ENCODE measurements around the gene TMEM94. TPM values are rescaled to one million over a fixed set of nuclear protein-coding genes. Genes with fewer than 3 reads are reported as not detected.

The TMEM94 gene
- total RNA-seq, 1 experiment from 2014 or later: 62.9 TPM

DNA sequence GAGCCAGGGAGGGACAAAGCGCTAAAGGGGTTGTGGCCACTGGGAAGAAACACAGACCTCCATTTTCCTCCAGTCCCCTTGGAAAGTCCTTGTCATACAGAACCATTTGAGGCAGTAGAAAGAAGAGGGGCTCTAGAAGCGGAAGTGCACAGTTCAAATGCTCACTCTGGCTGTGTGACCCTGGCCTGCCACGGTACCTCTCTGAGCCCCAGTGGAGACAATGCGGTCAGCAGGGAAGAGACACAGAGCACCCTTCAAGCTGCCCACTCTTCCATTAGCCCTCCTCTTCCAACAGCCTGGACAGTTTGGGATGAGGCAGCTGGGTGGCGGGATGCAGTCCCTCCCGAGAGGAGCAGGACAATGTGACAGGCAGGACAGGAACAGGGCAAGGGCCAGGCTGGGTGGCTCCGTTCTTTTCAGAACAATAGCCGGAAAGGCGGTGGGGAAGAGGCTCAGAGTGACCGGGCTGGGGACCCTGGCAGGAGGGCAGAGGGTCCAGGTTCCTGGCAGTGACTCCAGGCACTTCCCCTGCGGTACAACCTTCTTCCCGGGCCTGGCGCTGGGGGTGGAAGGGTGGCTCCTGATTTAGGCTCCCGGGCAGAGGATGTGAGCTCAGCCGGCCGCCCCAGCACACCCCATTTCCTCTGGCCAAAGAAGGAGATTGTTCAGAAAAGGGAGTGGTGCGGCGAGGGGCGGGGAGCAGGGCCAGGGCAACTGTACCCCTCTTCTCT lies 53.3 kb downstream of the TMEM94 start:
- no peaks in the 10 kb centered on the region for H3K27me3 ChIP-seq (replicated peaks)
- H3K4me1 ChIP-seq (replicated peaks): peaks cover 39% of the 10 kb centered on the region
- peaks cover 95% of the 10 kb centered on the region for H3K36me3 ChIP-seq
- no peak overlapping the region for H3K4me3 ChIP-seq
- H3K9me3 ChIP-seq (replicated peaks): no peaks in the 10 kb centered on the region
- DNase-seq (ENCODE audit: low read depth in 1 of 2, low spot score in 2 of 2): no peak
- no peak overlapping the region for H3K27ac ChIP-seq

DNA sequence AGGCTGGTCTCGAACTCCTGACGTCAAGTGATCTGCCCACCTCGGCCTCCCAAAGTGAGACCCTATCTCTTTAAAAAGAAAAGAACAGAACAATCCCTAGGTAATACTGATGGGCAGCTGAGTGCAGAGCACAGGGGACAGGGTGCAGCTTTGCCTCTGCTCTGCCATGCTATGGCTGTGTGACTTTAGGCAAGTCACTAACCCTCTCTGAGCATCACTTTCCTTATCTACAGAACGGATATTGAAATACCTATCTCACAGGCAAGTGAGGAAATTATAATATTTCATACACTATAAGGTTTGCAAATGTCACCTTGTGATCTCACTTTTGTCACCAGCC lies 54.8 kb downstream of the TMEM94 start:
- H3K27ac ChIP-seq: no peak overlapping the region
- no peak overlapping the region for H3K4me3 ChIP-seq
- peaks cover 85% of the 10 kb centered on the region for H3K36me3 ChIP-seq
- H3K9me3 ChIP-seq (replicated peaks): no peaks in the 10 kb centered on the region
- DNase-seq (ENCODE audit: low read depth in 1 of 2, low spot score in 2 of 2): no peak
- peaks cover 46% of the 10 kb centered on the region for H3K4me1 ChIP-seq (replicated peaks)
- H3K27me3 ChIP-seq (replicated peaks): no peaks in the 10 kb centered on the region

DNA sequence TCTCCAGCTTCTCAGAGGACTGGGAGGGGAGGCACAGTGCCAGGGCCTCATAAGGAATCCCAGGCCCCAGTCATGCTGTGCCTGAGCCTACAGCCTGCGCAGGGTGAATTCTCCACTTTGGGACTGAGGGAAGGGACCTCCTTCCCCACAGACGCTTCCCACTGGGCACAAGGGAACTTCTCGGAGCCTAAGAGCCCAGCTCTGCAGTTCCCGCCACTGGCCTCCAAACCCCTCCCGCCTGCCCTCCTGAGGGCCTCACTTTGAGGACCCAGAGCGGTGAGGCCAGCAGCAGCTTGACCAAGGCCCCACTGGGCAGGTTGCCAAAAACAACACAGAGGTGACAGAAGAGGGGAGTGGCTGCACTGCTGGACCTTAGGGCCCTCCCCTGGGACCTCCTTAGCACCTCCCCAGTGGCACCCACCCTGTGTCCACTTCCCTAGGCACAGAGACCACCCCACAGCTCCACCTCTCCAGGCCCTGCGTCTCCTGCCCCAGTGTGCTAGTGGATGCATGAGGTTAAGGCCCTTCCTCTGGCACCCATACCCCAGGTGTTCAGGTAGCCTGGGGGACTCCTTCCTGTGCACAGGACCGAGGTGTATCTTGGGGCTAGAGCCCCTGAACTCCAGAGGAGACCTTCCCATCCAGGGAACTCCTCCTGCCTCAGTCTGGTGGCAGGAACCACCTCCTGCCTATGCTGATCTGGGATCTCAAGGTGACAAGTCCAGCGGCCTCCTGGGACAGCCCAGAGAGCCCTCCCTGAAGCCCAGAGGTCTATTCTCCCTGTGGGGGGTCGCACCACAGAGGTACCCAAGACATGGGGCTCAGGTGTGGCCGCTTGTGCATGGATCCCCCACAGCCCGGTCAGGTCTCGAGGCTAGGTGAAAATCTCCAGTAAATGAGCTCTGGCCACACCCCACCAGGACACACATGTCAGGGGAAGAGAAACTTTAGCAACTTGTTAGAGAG lies 55.5 kb downstream of the TMEM94 start:
- Histone ChIP-seq H3K36me3 (peaks cover 82% of the 10 kb centered on the region), H3K9me3 (replicated peaks) (peaks cover 2% of the 10 kb centered on the region; the same call in 1 of the 2 replicates), H3K4me1 (replicated peaks) (peaks cover 50% of the 10 kb centered on the region), H3K4me3 (no peak overlapping the region), H3K27me3 (replicated peaks) (no peaks in the 10 kb centered on the region), H3K27ac (no peak overlapping the region)
- no peak for DNase-seq (ENCODE audit: low read depth in 1 of 2, low spot score in 2 of 2)

DNA sequence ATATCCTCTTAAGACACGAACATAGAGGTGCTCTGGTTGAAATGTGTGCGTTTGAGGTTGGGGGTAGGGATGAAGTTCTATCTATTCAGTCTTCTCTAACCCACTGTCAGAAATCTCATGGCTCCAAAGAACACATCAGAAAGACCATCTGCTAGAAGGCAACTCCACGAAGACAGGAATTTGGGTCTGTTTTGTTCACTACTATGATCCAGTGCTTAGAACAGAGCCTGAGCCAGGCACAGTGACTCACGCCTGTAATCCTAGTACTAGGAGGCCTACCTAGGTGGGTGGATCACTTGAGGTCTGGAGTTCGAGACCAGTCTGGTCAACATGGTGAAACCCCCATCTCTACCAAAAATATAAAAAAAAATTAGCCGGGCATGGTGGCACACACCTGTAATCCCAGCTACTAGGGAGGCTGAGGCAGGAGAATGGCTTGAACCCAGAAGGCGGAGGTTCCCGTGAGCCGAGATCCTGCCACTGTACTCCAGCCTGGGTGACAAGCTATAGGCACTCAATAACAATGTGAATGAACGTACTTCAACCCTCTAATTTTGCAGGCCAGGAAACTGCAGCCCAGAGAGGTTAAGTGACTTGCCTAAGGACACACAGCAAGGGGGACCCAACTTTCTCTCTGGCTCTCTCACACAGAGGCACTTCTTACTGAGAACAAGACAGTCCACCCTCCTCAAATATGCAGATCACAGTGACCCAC lies 56.6 kb downstream of the TMEM94 start:
- H3K4me1 ChIP-seq (replicated peaks): peaks cover 58% of the 10 kb centered on the region
- H3K27ac ChIP-seq: no peak overlapping the region
- no peak overlapping the region for H3K4me3 ChIP-seq
- H3K27me3 ChIP-seq (replicated peaks): no peaks in the 10 kb centered on the region
- DNase-seq (ENCODE audit: low read depth in 1 of 2, low spot score in 2 of 2): no peak
- H3K9me3 ChIP-seq (replicated peaks): peaks cover 2% of the 10 kb centered on the region; the same call in 1 of the 2 replicates
- peaks cover 77% of the 10 kb centered on the region for H3K36me3 ChIP-seq

DNA sequence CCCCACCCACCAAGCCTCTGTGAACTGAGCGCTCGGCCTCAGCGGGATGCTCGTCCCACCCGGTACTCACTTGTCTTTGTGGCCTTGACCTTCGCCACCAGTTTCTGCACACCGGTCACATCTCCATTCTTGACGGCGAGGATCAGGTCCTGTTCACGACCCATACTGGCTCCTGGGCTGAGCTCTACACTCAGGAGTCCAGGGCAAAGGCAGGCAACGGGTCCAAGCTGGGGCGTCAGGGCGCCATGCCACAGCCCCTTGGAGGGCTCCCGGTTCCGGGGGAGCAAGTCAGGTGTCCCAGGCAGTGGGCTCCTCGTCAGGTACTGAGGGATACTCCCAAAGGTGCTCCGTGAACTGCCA lies 57.2 kb downstream of the TMEM94 start:
- Histone ChIP-seq H3K9me3 (replicated peaks) (peaks cover 2% of the 10 kb centered on the region; the same call in 1 of the 2 replicates), H3K36me3 (peaks cover 77% of the 10 kb centered on the region), H3K4me3 (peak overlapping the region; percentile 97), H3K27me3 (replicated peaks) (no peaks in the 10 kb centered on the region), H3K4me1 (replicated peaks) (peaks cover 54% of the 10 kb centered on the region), H3K27ac (no peak overlapping the region)
- no peak for DNase-seq (ENCODE audit: low read depth in 1 of 2, low spot score in 2 of 2)

DNA sequence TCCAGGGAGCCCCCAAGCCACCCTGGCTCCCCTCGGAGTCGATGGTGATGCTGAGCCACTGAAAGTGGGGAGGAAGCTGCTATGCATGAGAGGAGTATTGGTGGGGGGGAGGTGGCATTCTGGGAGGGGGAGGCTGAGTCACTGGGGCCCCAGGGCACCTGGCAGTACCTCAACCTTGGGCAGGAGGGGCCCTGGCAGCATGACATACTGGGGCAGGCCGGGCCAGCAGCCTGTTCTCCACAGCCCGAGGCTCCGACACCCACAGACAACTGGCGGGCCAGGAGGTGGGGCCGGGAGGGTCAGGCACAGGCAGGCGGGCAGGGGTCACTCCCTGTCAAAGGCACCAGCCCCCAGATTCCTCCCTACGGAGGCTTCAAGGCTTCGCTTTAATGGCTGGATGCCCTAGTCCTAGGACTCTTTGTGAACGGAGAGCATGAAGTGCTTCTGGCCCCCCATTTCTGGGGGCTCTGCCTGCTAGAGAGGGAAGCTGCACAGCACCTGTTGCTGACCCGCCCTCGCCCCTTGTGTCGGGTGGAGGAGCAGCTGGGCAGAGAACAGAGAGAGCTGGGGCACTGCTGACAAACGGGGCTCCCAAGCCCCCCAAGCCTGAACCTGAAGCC lies 58.0 kb downstream of the TMEM94 start:
- peak overlapping the region; percentile 97 for H3K4me3 ChIP-seq
- H3K4me1 ChIP-seq (replicated peaks): peaks cover 47% of the 10 kb centered on the region
- DNase-seq (ENCODE audit: low read depth in 1 of 2, low spot score in 2 of 2): no peak
- no peaks in the 10 kb centered on the region for H3K27me3 ChIP-seq (replicated peaks)
- peak overlapping the region; percentile 74 for H3K27ac ChIP-seq
- peaks cover 75% of the 10 kb centered on the region for H3K36me3 ChIP-seq
- peaks cover 2% of the 10 kb centered on the region; the same call in 1 of the 2 replicates for H3K9me3 ChIP-seq (replicated peaks)

DNA sequence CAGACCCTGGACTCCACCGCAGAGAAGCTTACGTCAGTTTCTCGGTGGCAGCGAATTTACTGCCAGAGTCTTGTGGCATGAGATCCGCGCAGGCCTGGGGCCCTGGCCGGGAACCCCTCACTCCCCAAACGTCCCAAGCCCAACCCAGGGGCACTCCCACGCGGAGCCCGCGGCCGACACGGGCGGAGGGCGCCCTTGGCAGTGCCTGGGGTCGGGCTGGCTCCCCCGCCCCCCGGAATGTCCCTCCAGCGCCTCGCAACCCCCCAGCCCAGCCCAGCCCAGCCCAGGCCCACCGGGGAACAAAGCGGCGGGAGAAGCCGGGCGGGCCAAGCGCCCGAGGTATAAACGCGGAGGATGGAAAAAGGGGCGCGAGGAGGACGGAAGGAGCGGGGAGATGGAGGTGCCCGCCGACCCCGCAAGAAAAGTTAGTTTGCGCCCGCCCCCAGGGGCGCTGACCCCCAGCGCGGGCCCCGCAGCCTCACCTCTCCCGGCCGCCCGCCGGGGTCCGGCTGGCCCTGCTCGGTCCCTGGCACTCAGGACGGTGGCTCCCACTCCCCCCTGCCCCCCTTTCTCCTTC lies 58.6 kb downstream of the TMEM94 start:
- peak in 1 of 2 experiments; percentile 38 for DNase-seq (ENCODE audit: low read depth in 1 of 2, low spot score in 2 of 2)
- H3K36me3 ChIP-seq: peaks cover 75% of the 10 kb centered on the region
- peak overlapping the region; percentile 97 for H3K4me3 ChIP-seq
- peak overlapping the region; percentile 74 for H3K27ac ChIP-seq
- H3K4me1 ChIP-seq (replicated peaks): peaks cover 47% of the 10 kb centered on the region
- H3K27me3 ChIP-seq (replicated peaks): no peaks in the 10 kb centered on the region
- peaks cover 2% of the 10 kb centered on the region; the same call in 1 of the 2 replicates for H3K9me3 ChIP-seq (replicated peaks)

DNA sequence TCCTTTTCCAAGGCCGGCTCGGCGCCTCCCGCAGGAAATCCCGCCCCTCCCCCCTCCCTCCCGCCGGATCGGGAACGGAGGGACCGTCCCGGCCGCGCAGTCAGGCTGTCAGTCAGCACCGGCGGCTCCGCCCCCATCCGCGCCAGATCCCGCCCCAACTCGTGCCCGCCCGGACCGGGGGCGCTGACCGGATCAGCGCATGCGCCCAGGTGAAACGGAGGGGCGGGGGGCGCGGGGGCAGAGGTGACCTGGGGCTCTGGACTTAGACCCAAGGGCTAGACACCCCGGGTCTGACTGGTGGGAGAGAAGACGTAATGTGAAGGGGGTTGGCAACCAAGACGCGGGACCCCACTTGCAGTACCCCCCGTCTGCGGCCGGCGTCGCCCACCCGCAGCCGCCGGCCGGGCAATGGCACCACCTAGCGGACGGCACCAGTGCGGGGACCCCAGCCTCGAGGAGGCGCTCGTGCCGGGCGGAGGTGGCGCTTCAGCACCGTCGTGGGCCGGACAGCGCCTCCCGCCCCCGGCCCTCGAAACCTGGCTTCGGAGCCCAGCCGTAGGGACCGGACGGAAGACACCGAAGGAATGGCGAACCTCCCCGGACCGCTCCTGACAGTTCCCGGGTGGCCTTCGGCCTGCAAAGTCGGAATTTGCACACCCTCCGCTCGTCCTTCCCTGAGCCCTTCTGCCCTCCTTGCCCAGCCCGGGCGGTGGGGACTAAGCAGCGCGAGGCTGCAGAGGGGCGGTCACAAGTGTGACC lies 59.2 kb downstream of the TMEM94 start, which contains the start of gene CASKIN2:
CASKIN2 (minus strand) TSS at position 42 of the 759 bp plus-strand sequence. CDS start 1,733 bp downstream, outside the sequence.
- peak within 1 kb of the TSS; percentile 97 for H3K4me3 ChIP-seq
- H3K27ac ChIP-seq: peak within 1 kb of the TSS; percentile 74
- H3K27me3 ChIP-seq (replicated peaks): no peaks in the 10 kb centered on the region
- peak; percentile 99 for DNase-seq (ENCODE audit: low read depth in 1 of 2, low spot score in 2 of 2)
- peaks cover 47% of the 10 kb centered on the region for H3K4me1 ChIP-seq (replicated peaks)
- H3K36me3 ChIP-seq: peaks cover 70% of the 10 kb centered on the region
- peaks cover 2% of the 10 kb centered on the region; the same call in 1 of the 2 replicates for H3K9me3 ChIP-seq (replicated peaks)

DNA sequence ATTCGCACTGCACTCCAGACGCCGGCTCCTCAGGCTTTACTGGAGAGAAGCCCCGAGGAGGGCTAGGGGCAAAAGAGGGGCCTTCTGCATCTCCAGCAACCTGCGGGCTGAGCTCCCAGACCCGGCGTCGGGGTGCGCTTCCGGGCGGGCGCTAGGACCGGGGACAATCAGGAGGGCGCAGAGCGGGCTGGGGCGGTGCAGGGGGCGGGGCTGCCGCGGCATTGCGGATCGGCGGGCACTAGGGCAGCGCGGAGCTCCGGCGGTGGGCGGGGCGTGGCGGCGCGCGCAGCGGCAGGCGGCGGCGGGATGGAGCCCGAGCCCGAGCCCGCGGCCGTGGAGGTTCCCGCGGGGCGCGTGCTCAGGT lies 59.8 kb downstream of the TMEM94 start, which contains the start of gene TSEN54:
TSEN54 (plus strand) TSS at position 274 of the 364 bp plus-strand sequence; CDS start at position 307, 33 bp downstream.
- Histone ChIP-seq H3K9me3 (replicated peaks) (peaks cover 2% of the 10 kb centered on the region; the same call in 1 of the 2 replicates), H3K27me3 (replicated peaks) (no peaks in the 10 kb centered on the region), H3K4me3 (peak within 1 kb of the TSS; percentile 97), H3K27ac (peak within 1 kb of the TSS; percentile 74), H3K36me3 (peaks cover 66% of the 10 kb centered on the region), H3K4me1 (replicated peaks) (peaks cover 47% of the 10 kb centered on the region)
- peak in 1 of 2 experiments; percentile 98 for DNase-seq (ENCODE audit: low read depth in 1 of 2, low spot score in 2 of 2)

DNA sequence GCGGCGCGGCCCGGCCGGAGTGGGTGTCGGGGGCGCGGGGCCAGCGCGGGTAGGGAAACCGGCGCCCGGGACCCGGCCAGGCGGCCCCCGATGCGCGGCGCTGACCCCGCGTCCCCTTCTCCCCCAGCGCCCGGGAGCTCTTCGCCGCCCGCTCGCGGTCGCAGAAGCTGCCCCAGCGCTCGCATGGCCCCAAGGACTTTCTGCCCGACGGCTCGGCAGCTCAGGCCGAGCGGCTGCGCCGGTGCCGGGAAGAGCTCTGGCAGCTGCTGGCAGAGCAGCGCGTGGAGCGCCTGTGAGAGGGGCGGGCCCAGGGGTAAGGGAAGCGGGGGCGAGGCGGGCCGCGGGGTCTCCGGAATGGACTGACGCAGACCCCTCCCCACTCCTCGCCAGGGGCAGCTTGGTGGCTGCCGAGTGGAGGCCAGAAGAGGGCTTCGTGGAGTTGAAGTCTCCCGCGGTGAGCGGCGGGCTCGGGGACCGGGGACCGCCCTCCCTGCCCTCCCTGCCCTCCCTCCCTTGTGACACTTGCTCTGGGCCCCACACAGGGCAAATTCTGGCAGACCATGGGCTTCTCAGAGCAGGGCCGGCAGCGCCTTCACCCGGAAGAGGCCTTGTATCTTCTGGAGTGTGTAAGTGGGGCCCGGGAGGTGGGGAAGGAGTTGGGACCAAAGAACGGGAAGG lies 60.3 kb downstream of the TMEM94 start:
- Histone ChIP-seq H3K4me1 (replicated peaks) (peaks cover 45% of the 10 kb centered on the region), H3K4me3 (peak overlapping the region; percentile 97), H3K27ac (no peak overlapping the region), H3K36me3 (peaks cover 66% of the 10 kb centered on the region), H3K27me3 (replicated peaks) (no peaks in the 10 kb centered on the region), H3K9me3 (replicated peaks) (peaks cover 2% of the 10 kb centered on the region; the same call in 1 of the 2 replicates)
- peak in 1 of 2 experiments; percentile 38 for DNase-seq (ENCODE audit: low read depth in 1 of 2, low spot score in 2 of 2)

DNA sequence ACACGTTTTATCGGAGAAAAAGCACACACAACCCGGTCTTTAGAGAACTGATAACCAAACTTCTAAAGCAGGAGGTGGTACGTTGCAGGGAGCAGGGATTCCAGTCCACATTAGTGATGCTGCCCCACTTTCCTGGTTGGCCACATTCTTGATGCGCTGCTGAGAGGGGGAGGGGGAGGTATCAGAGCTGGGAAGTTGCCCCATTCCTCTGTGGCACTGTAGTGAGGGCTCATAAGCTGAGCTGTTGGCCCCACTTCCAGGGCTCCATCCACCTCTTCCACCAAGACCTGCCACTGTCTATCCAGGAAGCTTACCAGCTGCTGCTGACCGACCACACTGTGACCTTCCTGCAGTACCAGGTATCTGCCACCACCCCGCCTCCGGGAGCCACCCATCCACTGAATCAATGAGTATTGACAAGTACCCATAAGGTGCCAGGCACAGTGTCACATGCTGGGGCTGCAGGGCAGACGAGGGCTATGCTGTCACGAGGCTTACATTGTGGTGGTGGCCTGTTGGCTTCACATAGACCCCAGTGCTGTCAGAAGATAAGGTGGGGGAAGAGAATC lies 60.9 kb downstream of the TMEM94 start:
- H3K36me3 ChIP-seq: peaks cover 65% of the 10 kb centered on the region
- no peaks in the 10 kb centered on the region for H3K27me3 ChIP-seq (replicated peaks)
- H3K27ac ChIP-seq: no peak overlapping the region
- H3K4me3 ChIP-seq: peak overlapping the region; percentile 97
- no peak for DNase-seq (ENCODE audit: low read depth in 1 of 2, low spot score in 2 of 2)
- peaks cover 2% of the 10 kb centered on the region; the same call in 1 of the 2 replicates for H3K9me3 ChIP-seq (replicated peaks)
- peaks cover 39% of the 10 kb centered on the region for H3K4me1 ChIP-seq (replicated peaks)
